HG03558 (cell line): ENCODE data around the gene TFDP1.
"Not testable (repeated sequence)": the region's sequence is repeated elsewhere in the genome, so short reads cannot be mapped to it uniquely, and the experiment has no call there.

ENCODE experiments used
- ATAC-seq: cut with Tn5 transposase; IDR thresholded peaks from one replicate; pipeline ENCODE4 v1.9.1; 2021; ENCODE audit warnings: moderate number of reproducible peaks; ENCODE audit not compliant: unreplicated experiment; ENCODE audit errors: extremely low read depth

The TFDP1 gene

DNA sequence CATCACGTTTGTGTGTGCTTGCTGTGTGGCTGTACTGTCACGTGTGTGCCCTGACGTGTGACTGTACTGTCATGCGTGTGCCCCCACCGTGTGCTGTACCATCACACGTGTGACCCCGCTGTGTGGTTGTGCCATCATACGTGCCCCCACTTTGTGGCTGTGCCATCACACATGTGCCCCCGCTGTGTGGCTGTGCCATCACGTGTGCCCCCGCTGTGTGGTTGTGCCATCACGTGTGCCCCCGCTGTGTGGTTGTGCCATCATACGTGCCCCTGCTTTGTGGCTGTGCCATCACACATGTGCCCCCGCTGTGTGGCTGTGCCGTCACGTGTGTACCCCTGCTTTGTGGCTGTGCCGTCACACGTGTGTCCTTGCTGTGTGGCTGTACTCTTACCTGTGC is 25.7 kb downstream of the TFDP1 start:
- no peak for ATAC-seq

DNA sequence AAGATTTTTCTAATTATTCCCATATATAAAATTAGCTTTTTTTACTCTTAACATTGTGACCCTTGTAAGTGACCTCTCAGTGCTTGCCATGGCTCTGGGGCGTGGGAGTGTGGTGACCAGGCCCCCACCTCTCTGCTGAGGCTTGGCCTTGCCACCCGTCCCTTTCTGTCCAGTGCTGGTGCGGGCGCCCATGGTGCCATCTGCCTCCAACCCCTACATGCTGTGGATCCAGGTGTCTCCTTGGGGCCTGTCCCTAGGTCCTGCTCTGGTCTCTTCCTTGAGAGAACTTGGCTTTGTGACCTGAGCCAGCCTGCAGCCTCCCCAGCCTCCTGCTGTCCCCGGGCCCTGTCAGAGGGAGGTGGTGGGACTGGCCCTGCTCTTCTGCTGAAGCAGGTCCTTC is 27.4 kb downstream of the TFDP1 start:
- ATAC-seq = no peak

DNA sequence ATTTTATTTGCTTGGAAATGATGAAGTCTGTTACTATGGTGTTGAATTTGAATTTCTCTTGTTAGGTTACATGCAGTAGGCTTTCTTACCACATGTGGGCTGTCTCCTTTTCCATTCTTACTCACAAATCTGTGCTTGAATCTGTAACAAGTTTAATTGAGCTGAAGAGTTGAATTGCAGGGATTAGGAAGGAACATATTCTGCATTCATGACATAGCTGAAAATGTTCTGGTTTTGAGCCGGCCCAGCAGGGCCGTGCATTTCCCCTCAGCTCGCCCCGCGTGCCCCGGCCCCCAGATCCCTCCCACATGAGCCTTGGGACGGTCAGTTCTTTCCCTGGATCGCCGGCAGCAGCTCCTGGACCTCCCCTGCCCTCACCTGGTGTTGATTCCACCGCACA is 28.1 kb downstream of the TFDP1 start:
- no peak for ATAC-seq

DNA sequence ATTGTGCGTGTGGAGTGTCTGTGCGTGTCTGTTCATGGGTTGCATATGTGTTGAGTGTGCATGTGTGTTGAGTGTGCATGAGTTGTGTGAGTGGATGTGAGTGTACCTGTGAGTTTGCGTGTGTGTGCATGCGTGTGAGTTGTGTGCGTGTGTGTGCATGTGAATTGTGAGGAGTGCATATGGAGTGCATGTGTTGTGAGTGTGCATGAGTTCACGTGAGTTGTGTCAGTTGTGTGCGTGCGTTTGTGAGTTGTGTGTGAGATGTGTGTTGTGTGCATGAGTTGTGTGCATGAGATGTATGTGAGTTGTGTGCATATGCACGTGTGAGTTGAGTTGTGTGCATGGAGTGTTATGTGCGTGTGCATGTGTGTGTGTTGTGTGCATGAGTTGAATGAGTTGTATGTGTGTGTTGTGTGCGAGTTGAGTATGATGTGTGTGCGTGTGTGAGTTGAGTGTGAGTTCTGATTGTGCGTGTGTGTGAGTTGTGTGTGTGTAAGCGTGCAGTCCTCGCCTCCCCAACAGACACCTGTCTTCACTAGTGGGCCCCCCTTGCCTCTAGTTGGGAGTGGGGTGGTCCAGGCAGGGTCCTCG is 29.3 kb downstream of the TFDP1 start:
- ATAC-seq = no peak

DNA sequence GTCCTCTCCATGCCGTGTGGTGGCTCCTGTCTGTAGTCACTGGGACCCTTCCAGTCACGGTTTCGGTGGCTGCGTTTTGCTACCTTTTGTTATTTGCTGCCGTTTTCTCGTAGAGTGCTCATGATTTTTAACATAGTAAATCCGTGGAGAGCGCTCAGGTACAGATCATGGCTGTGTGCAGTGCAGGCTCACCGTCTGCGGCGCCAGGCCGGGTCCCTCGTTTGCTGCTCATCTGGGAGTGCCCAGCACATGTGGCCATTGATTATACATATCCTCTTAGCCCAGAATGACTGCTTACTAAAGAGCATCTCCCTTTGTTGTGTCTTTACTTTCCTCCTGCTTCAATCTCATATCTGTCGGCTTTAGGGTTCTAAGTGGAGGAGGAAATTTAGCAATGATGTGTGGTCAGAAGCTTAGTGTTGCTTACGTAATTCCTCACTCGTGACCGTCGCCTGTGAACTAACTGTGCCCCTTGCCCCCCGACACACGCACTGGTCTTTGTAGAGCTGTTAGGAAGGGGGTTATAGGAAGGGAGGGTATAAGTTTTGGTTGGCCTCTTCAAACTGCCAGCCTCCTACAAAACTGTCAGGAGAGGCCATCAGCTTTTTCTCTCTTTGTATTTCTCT is 31.8 kb downstream of the TFDP1 start:
- ATAC-seq = no peak

DNA sequence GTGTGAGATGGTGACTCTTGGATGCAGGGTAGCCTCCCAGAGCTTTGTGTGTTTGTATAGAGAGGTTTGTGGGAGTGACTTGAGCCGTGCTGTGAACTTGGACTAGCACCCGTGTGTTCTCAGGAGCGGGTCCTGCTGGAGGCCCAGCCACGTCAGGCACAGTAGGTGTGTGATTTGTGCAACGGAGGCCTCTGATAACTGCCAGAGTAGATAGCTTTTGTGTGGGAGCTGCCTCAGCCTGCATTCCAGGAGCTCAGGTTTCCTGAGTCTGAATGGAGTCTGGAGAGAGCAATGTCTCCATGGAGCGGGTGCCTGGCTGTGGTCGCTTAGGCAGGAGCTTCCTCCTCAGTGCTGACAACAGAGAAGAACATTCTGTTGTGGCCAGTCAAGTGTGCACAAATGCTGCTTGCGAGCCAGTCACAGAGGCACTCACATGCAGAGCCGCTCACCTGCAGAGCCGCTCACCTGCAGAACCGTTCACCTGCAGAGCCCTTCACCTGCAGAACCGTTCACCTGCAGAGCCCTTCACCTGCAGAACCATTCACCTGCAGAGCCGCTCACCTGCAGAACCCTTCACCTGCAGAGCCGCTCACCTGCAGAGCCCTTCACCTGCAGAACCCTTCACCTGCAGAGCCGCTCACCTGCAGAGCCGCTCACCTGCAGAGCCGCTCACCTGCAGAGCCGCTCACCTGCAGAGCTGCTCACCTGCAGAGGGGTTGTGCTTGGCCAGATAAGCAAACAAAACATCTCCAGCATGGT is 32.6 kb downstream of the TFDP1 start:
- ATAC-seq = no peak

DNA sequence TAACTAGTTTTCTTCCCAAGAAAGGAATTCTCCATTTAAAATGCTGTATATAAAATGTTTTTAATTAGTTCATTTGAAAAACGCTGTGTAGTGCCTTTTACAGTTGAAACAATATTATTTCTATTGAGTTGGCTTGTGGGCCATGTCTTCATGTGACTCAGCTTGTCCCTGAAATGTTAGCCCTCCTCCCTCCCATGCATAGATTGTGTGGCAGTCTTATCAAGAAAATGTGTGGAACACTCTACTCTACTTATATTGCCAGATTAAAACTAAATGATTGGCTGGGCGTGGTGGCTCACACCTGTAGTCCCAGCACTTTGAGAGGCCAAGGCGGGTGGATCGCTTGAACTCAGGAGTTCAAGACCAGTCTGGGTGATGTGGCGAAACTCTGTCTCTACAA is 33.4 kb downstream of the TFDP1 start:
- ATAC-seq = no peak

DNA sequence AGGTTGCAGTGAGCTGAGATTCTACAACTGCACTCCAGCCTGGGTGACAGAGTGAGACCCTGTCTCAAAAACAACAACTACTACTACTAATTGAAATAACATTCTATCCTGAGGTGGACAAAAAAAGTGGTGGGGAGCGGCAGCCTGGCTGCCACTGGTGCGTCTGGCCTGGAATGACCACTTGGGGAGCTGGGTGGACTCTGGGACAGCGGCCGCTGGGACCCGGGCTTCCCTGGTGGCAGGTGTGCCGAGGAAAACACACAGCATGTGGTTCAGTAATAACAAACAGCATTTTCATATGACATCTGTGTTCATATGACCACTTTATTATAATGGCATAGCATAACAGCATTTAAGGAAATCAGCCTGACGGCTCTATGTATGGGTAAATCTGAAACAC is 33.9 kb downstream of the TFDP1 start:
- ATAC-seq = no peak

DNA sequence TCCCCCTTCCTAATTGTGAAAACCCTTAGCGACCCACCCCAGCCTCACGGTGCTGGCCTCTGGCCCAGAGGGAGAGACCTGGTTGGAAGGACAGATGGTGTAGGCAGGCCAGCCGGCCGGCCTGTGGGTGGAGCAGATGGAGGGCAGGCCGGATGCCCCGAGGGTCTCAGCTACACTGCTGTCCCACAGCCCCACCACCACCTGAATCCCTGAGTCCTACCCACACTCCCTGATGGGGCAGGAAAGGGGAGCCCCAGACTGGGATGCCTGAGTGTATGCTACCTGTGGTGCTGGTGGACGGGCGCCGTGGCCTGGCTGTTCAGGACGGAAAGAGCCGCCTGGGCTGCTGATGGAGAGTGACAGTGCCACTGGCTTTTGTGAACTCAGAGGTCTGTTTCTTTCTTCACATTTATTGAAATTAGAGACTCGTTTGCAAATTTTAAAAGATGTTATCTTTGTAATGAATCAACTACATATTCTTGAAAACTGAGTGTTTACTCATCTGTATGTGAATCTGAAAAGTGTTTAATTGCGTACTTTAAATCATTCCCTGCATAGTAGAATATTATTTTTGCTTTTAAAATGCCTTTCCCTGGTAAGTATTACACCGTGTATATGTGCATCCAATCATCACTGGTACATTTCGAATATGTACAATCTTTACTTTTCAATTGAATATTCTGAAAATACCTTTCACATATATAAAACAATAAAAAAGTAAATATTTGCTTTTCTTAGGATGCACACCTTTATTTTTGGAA is 35.7 kb downstream of the TFDP1 start:
- no peak for ATAC-seq

DNA sequence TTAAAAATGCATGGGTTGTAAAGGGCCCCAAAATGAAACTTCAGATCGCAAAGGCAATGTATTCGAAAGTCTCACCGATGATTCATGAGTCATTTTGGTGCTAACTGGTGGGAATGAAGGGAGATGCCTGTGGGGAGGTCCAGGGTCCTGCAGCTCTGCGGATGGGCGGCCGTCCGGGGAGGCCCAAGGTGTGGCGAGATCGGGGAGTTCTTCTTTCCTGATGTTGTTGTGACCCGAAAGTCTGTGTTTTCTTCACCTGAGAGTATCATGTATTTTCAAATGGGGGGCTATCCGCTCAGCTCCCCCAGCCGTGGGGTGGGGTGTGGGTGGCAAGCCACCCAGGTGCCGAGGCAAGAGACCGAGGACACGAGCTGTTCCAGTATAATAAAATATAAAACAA is 36.5 kb downstream of the TFDP1 start:
- no peak for ATAC-seq

DNA sequence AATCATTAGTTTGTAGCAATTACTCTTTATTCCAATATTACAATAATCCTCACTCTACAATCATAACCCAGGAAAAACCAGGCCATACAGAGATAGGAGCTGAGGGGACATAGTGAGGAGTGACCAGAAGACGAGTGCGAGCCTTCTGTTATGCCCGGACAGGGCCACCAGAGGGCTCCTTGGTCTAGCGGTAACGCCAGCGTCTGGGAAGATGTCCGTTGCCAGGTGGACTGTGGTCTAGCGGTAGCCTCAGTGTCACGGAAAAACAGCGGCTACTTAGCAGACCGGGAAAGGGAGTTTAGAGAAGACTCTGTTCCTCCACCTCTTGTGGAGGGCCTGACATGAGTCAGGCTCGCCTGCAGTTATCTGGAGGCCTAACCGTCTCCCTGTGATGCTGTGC is 36.9 kb downstream of the TFDP1 start:
- ATAC-seq = not testable (repeated sequence)

DNA sequence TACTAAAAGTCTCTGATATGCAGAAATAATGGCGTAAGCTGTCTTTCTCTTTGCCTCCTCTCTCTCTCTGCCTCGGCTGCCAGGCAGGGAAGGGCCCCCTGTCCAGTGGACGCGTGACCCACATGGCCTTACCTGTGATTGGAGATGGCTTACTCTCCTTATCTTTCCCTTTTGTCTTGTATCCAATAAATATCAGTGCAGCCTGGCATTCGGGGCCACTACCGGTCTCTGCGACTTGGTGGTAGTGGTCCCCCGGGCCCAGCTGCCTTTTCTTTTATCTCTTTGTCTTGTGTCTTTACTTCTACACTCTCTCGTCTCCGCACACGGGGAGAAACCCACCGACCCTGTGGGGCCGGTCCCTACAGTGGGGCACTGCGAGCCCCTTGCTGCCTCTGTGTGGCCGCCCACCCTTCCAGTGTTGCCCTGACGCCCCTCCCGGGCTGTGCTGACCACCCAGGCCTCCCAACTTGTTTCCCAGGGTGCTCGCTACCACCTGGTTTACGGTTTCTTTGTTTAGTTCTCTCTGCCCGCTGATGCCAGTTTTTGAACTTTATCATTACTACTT is 37.5 kb downstream of the TFDP1 start:
- ATAC-seq = not testable (repeated sequence)

DNA sequence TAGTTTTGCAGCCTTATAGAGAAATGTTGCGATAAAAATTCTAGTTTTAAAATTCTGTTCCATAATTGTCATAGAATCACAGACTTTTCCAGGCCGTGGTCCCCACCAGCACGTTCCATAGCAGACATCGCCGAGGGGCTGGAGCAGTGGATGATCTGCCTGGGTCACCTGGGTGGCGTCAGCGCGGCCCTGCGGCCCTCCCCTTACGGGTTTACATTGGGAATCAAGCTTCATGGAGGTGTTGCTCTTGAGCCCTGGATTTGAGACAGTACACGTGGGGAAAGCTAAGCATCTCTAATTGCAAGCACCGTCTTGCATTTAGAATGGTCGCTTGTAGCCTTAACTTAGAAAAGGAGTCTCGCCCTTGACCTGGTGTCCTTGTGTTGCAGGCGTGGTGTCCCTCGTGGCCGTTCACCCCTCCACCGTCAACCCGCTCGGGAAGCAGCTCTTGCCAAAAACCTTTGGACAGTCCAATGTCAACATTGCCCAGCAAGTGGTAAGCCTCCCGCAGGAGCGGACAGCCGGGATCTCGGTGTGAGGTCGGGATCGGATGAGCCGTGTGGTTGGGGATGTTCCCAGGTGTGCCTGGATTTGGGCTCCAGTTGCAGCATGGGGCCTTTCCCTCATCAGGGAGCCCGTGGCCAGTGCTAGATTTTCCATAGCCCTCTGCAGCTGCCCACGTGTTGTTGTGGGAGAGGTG is 38.4 kb downstream of the TFDP1 start:
- no peak for ATAC-seq

DNA sequence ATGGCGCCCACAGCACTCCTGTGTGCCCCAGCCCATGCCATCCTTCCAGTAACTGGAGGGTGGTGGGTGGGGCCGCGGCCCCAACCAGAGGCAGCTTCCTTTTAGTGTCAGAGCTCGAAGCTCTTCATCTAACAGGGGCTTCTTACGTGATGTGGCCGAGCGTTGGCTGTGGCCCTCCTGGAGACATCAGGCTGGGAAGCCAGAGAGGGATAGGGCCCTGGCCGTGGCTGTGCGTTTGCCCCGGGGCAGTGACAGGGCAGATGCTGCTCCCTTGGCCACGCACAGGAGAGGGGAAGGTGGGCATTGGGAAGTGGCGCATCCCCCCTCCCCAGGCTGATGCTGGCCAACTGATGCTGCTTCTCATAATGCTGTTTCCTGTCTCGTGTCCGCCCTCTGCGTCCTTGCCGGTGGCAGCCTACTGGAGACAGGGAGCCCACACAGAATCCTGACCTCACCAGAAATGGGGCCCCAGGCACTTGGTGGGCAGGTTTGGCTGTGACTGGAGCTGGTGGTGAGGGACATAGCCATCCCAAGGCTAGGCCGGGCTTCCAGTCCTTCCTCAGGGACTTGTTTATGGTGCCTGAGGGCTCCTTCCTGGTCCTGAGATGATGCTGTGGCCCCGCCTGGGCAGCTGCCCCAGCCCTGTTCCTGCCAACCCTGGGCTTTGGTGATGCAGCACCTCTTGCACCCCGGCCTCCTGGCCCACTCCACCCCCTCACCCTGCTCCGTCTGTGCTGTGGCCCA is 39.1 kb downstream of the TFDP1 start:
- ATAC-seq = no peak

DNA sequence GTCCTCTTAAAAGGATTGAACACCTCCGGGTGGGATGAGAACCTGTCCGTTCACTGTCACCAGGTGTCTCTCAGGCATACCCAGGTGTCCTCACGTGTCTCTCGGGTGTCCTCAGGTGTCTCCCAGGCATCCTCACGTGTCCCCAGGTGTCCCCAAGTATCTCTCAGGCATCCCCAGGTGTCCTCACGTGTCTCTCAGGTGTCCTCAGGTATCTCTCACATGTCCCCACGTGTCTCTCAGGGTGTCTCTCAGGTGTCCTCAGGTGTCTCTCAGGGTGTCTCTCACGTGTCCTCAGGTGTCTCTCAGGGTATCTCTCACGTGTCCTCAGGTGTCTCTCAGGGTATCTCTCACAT is 39.7 kb downstream of the TFDP1 start:
- no peak for ATAC-seq

DNA sequence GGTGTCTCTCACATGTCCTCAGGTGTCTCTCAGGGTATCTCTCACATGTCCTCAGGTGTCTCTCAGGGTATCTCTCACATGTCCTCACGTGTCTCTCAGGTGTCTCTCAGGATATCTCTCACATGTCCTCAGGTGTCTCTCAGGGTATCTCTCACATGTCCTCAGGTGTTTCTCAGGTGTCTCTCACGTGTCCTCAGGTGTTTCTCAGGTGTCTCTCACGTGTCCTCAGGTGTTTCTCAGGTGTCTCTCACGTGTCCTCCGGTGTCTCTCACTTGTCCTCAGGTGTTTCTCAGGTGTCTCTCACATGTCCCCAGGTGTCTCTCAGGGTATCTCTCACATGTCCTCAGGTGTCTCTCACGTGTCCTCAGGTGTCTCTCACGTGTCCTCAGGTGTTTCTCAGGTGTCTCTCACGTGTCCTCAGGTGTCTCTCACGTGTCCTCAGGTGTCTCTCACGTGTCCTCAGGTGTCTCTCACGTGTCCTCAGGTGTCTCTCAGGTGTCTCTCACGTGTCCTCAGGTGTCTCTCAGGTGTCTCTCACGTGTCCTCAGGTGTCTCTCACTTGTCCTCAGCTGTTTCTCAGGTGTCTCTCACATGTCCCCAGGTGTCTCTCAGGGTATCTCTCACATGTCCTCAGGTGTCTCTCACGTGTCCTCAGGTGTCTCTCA is 40.2 kb downstream of the TFDP1 start:
- not testable (repeated sequence) for ATAC-seq

DNA sequence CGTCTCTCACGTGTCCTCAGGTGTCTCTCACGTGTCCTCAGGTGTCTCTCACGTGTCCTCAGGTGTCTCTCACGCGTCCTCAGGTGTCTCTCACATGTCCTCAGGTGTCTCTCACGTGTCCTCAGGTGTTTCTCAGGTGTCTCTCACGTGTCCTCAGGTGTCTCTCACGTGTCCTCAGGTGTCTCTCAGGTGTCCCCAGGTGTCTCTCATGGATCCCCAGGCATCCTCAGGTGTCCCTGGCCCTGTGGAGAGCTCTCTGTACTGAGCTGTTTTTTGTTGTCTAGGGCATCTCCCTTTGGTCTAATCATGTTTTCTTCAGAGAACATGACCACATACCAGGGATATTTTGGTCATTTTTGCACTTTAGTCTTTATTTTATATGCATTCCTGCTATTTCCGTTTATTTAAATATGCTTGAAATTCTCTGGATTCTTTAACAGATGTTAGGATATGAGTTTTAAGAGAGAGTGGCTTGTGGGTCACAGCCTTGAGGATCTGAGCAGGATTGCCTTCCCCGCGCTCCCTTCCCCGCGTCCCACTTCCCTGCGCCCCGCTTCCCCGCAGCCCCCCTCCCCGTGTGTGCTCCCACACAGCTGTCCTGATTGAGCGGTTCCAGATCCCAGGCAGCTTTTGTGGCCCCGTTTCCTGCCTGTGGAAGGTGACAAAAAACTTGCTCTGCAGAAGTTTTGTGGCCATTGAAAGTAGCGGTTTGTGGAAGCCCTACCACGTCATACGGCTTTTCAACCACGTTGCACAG is 41.6 kb downstream of the TFDP1 start:
- ATAC-seq = no peak

DNA sequence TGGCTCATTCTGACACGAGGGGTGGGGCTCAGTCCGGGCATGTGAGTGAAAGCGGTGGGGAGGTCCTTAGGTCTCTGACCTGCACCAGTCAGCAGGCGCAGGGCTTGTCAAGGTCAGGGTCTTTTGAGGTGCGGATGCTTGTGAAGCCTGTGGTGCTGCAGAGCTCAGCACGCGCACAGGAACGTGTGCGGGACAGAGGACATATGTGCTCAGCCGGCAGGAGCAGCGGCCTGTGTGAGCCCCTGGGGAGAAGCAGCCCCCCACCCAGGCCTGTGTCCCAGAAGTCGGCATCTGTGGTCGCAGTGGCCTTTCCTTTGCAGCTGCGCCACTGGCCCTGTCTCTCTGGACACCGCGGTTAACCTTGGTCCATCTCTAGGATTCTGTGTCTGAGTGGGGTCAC is 42.6 kb downstream of the TFDP1 start:
- ATAC-seq = no peak
